HG03354 (cell line): Measurements from ENCODE around the gene RHOD.
A peak's percentile ranks its signal among the peaks of the same experiment; 100 is the strongest.

Experiments
- ATAC-seq: cut with Tn5 transposase; IDR thresholded peaks from one replicate; pipeline ENCODE4 v1.9.1; 2021; ENCODE audit warnings: mild to moderate bottlenecking; ENCODE audit not compliant: unreplicated experiment, poor library complexity, severe bottlenecking

RHOD gene

GRCh38 chr11:67056267-67057204, at the start of gene RHOD:
Gene RHOD, plus strand, starts transcription at chr11:67056847. Its CDS starts 56 bp downstream, at chr11:67056903.
- ATAC-seq, result no peak

- ATAC-seq, result no peak
Observed at GRCh38 chr11:67007126-67007525, 49.5 kb upstream of the RHOD start.

- no peak for ATAC-seq
Observed at GRCh38 chr11:67010296-67010905, 46.2 kb upstream of the RHOD start.

- no peak for ATAC-seq
Observed at GRCh38 chr11:67013511-67014045, 43.1 kb upstream of the RHOD start.

- no peak for ATAC-seq
Observed at GRCh38 chr11:67014343-67014742, 42.3 kb upstream of the RHOD start.

- ATAC-seq, result no peak
Observed at GRCh38 chr11:67015048-67015447, 41.6 kb upstream of the RHOD start.

- no peak for ATAC-seq
Observed at GRCh38 chr11:67016550-67016949, 40.1 kb upstream of the RHOD start.

GRCh38 chr11:67020949-67021348, 35.7 kb upstream of the RHOD start:
- ATAC-seq, result no peak

GRCh38 chr11:67022341-67022933, 34.2 kb upstream of the RHOD start:
- ATAC-seq, result no peak

GRCh38 chr11:67022961-67023956, 33.4 kb upstream of the RHOD start, which contains the start of gene SYT12:
Gene SYT12, plus strand, starts transcription at chr11:67023134. Its CDS starts 7,011 bp downstream, at chr11:67030145.
- no peak for ATAC-seq

- no peak for ATAC-seq
Observed at GRCh38 chr11:67023957-67024353, 32.7 kb upstream of the RHOD start.

- ATAC-seq, result no peak
Observed at GRCh38 chr11:67024410-67024809, 32.2 kb upstream of the RHOD start.

- ATAC-seq, result no peak
Observed at GRCh38 chr11:67024966-67025365, 31.7 kb upstream of the RHOD start.

- no peak for ATAC-seq
Observed at GRCh38 chr11:67025750-67026149, 30.9 kb upstream of the RHOD start.

GRCh38 chr11:67026941-67027340, 29.7 kb upstream of the RHOD start:
- no peak for ATAC-seq

GRCh38 chr11:67027483-67027930, 29.1 kb upstream of the RHOD start:
- ATAC-seq, result peak; percentile 8

- peak; percentile 66 for ATAC-seq
Observed at GRCh38 chr11:67027943-67028542, 28.6 kb upstream of the RHOD start.

GRCh38 chr11:67029146-67029545, 27.5 kb upstream of the RHOD start:
- ATAC-seq, result no peak

GRCh38 chr11:67030976-67031375, 25.7 kb upstream of the RHOD start:
- ATAC-seq, result no peak
